Hematopoietic multipotent progenitor cell treated with erythropoietin and hydrocortisone succinate and interleukin-3 and kit ligand, for 4 days (in vitro differentiated cells): Measurements from ENCODE around the gene DDX23.

Experiments
- DNase-seq: peaks from one replicate; pipeline ENCODE4 v3.0.0-alpha.2; 2015

The DDX23 gene

GRCh38 chr12:48822139-48822538, 29.8 kb downstream of the DDX23 start:
- DNase-seq, result no peak

GRCh38 chr12:48819986-48820725, 31.8 kb downstream of the DDX23 start:
- DNase-seq, result no peak

- peak; percentile 73 for DNase-seq
Observed at GRCh38 chr12:48818831-48819590, 33.0 kb downstream of the DDX23 start.

- DNase-seq, result peak; percentile 74
Observed at GRCh38 chr12:48817873-48818830, 33.8 kb downstream of the DDX23 start, which contains the start of gene CACNB3. Gene CACNB3 (plus strand): TSS chr12:48818496. CDS start chr12:48818930, 434 bp downstream.

- DNase-seq, result no peak
Observed at GRCh38 chr12:48816143-48816854, 35.7 kb downstream of the DDX23 start.

- peak; percentile 92 for DNase-seq
Observed at GRCh38 chr12:48815126-48816110, 36.5 kb downstream of the DDX23 start.

GRCh38 chr12:48814262-48815125, 37.5 kb downstream of the DDX23 start:
- peak; percentile 92 for DNase-seq

GRCh38 chr12:48813465-48814261, 38.3 kb downstream of the DDX23 start:
- DNase-seq, result peak; percentile 35

- DNase-seq, result no peak
Observed at GRCh38 chr12:48812389-48812788, 39.6 kb downstream of the DDX23 start.

- DNase-seq, result no peak
Observed at GRCh38 chr12:48811437-48812090, 40.4 kb downstream of the DDX23 start.

GRCh38 chr12:48810903-48811431, 41.0 kb downstream of the DDX23 start:
- DNase-seq, result no peak

GRCh38 chr12:48807981-48808380, 44.0 kb downstream of the DDX23 start:
- DNase-seq, result no peak

GRCh38 chr12:48803675-48804074, 48.3 kb downstream of the DDX23 start:
- DNase-seq, result peak; percentile 44

GRCh38 chr12:48800971-48801370, 51.0 kb downstream of the DDX23 start:
- DNase-seq, result no peak

- no peak for DNase-seq
Observed at GRCh38 chr12:48800457-48800856, 51.5 kb downstream of the DDX23 start.

- DNase-seq, result peak; percentile 66
Observed at GRCh38 chr12:48796976-48797375, 55.0 kb downstream of the DDX23 start.

- peak; percentile 80 for DNase-seq
Observed at GRCh38 chr12:48795550-48796455, 56.2 kb downstream of the DDX23 start.
